GM12865 (cell line): ENCODE results near the gene CDKAL1.

Source experiments
- DNase-seq: peaks from one replicate; pipeline ENCODE4 v3.0.0; 2010; ENCODE audit warnings: low read depth
- H3K4me3 ChIP-seq: 2 replicates; pipeline ENCODE4 v1.5.1; 2011; ENCODE audit warnings: mild to moderate bottlenecking, low read depth, low read length, control low read depth
- CTCF ChIP-seq: IDR thresholded peaks from 2 replicates; pipeline ENCODE4 v1.5.1; 2011; ENCODE audit warnings: low read length, control low read depth, low read depth, inconsistent platforms; ENCODE audit not compliant: insufficient read depth; ENCODE audit errors: missing control alignments

Gene CDKAL1

DNA sequence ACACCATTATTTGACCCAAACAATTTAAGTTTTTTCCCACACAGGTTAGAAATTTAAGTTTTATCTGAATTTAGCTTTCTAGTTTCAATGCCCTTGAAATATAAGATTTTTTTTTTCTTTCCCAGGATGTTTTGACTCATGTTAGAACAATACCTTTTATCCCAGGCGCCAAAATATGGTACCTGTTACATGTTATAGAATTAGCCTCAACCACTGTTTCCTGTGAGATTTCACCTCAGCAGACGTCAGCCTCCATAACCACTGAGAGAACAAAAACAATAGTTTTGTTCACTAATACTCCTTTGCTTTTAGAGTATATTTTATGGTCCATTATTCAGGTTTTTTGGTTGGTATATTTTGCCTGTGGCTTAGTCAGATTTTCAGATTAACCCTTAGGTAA, 302.9 kb downstream of the CDKAL1 start:
- DNase-seq: peak; percentile 37
- no peak overlapping the region for H3K4me3 ChIP-seq
- TF ChIP-seq CTCF: no peak

- H3K4me3 ChIP-seq: no peak overlapping the region
- no peak for TF ChIP-seq CTCF
- no peak for DNase-seq
Measured at GRCh38 chr6:20838113-20838512, 303.9 kb downstream of the CDKAL1 start.

DNA sequence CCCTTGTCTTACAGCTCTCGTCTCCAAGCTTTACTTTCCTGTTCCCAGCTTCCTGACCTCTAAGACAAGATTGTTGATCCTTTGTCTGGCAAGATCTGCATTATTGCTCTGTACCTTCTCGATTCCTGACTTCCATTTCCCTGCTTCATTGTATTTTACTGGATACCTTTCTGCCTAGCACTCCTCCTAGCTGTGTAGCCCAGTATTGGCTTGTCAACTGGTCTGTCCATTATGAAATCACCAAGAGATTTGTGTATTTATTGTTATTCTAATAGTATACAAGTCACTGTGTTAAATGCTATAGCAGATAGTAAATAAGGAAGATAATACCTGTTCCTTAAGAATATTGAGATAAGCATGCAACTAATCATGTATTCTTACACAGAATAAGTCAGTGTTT, 305.4 kb downstream of the CDKAL1 start:
- no peak for TF ChIP-seq CTCF
- no peak for DNase-seq
- H3K4me3 ChIP-seq: no peak overlapping the region

DNA sequence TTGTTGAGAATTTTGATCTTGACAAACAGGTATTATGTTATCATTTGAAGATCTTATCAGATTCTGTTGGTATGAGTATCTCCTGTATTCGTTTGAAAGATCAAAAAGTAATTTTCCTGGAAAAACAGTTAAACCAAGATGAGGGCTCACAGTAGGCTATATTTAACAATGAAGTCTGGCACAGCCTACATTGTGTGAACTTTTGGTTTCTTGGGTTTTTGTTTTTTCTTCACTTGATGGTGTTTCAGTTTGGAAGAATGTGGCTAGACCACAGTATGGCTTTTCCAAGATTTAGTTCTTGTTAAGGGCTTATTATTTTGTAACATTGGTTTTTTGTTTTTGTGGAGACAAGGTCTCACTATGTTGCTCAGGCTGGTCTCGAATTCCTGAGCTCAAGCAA, 306.4 kb downstream of the CDKAL1 start:
- H3K4me3 ChIP-seq: no peak overlapping the region
- TF ChIP-seq CTCF: no peak
- DNase-seq: no peak

- no peak for DNase-seq
- no peak overlapping the region for H3K4me3 ChIP-seq
- TF ChIP-seq CTCF: no peak
Measured at GRCh38 chr6:20841806-20842205, 307.5 kb downstream of the CDKAL1 start.

GRCh38 chr6:20845592-20845991, 311.3 kb downstream of the CDKAL1 start:
- H3K4me3 ChIP-seq: no peak overlapping the region
- no peak for TF ChIP-seq CTCF
- DNase-seq: no peak

GRCh38 chr6:20846602-20847028, 312.4 kb downstream of the CDKAL1 start:
- no peak overlapping the region for H3K4me3 ChIP-seq
- TF ChIP-seq CTCF: no peak
- DNase-seq: peak; percentile 33
